ENCODE data around the gene EXOC6.

EXOC6 gene

GRCh38 chr10:93030409-93030808, 182.1 kb downstream of the EXOC6 start:
- DNase-seq, result no peak

GRCh38 chr10:93032105-93032808, 183.9 kb downstream of the EXOC6 start:
- DNase-seq, result no peak

GRCh38 chr10:93032809-93033137, 184.5 kb downstream of the EXOC6 start:
- no peak for DNase-seq

DNA sequence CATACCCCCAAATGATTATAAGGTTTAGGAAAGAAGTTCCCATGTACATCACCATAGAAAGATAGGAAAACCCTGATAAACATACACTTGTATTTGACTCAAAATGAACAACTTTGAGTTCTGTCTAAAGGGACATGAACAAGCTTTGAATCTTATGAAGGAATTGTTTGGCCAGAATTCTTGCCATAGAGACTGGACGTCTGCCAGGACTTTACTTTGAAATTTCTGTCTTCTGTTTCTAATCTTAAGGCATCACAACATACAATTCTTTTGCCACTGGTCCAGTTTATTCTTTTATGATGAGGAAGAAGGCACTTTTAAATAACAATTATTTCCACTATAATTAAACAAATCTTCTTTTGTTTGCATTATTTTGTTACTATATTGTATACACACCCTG, 186.1 kb downstream of the EXOC6 start:
- no peak for DNase-seq

- DNase-seq, result no peak
These were observed 190.8 kb downstream of the EXOC6 start for GRCh38 chr10:93039110-93039509.

- peak; percentile 87 for DNase-seq
These were observed 191.4 kb downstream of the EXOC6 start for GRCh38 chr10:93039721-93040120.

- DNase-seq, result no peak
These were observed 206.2 kb downstream of the EXOC6 start for GRCh38 chr10:93054486-93054885.

DNA sequence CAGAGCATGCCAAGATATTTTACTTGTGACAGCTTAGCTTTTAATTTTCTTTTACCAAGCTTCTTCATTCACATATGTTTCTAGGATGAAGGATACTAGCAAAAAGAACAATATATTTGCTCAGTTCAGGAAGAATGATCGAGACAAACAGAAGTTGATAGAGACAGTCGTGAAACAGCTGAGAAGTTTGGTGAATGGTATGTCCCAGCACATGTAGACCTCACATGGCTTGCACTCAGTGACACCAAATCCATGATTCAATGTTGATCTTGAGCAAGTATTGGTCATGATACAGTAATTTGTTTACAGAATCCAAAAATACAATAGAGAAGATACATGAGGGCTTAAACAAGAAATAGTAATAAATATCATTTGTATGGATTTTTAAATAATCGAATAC, 209.8 kb downstream of the EXOC6 start:
- no peak for DNase-seq

DNA sequence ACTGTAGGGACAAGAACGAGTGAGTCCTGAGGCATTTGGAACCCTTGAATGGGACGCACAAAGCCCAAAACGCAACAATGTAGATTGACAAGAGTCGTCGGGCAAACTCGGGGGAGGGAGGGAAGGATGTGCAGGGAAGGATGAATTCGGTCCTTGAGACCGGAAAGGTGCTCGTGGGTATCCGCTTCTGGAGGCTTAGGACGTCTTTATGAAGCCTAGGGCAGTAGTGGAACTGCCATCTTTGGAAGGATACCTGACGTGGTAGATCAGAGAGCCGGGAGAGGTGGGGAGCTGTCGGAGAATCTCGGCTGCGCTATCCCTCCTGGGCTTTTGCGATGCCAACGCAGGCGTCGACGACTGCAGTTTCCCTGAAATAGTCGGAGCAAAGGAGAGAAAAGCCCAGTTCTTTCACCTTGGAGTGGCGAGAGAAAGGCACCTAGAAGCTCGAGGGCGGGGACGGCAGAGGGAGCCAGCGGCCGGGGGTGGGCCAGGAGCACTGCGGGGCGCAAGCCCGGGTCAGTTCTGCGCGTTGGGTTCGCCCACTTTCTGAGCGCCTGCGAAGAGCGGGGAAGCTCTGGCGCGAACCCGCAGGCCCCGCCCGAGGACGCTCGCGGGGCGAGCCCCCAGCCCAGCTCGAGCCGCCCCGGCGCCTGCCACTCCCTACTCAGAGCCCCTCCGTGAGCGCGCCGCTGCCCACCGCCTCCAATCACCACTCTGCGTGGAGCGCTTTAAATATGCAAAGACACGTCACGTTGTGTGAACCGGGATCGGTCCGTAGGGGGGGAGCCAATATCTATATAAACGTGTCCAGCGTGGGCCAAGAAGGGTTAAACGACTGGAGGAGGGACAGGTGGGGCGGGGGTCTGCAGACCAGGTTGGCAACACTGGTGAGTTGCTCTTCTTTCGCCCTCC, 211.9 kb downstream of the EXOC6 start, which contains the start of gene CYP26C1:
CYP26C1 (plus strand) TSS at position 824 of the 912 bp plus-strand sequence. CDS start 466 bp downstream, outside the sequence.
- no peak for DNase-seq

DNA sequence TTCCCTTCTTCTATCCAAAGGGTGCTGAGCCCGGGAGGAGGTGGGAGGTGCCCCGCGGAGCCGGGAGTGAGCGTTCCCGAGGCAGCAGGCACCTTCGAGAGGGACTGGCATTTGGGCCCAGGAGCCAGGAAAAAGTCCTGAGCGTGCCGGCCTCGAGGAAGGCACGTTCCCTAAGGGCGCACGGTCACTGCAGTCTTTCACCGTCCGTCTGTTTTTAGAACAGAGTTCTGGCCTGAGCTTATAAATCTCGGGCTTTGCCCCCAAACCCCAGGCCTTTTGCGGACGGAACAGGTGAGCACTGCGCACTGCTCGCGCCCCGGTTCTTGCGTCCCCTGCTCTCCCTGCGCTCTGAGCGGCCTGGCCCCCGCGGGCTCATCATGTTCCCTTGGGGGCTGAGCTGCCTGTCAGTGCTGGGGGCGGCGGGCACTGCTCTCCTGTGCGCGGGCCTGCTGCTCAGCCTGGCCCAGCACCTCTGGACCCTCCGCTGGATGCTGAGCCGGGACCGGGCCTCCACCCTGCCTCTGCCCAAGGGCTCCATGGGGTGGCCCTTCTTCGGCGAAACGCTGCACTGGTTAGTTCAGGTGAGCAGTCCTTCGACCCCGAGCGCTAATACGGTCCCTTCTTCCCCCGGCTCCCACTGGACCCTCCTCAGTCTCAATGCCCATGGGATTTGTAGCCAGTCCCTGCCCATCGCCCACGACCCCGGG, 212.7 kb downstream of the EXOC6 start:
- no peak for DNase-seq

DNA sequence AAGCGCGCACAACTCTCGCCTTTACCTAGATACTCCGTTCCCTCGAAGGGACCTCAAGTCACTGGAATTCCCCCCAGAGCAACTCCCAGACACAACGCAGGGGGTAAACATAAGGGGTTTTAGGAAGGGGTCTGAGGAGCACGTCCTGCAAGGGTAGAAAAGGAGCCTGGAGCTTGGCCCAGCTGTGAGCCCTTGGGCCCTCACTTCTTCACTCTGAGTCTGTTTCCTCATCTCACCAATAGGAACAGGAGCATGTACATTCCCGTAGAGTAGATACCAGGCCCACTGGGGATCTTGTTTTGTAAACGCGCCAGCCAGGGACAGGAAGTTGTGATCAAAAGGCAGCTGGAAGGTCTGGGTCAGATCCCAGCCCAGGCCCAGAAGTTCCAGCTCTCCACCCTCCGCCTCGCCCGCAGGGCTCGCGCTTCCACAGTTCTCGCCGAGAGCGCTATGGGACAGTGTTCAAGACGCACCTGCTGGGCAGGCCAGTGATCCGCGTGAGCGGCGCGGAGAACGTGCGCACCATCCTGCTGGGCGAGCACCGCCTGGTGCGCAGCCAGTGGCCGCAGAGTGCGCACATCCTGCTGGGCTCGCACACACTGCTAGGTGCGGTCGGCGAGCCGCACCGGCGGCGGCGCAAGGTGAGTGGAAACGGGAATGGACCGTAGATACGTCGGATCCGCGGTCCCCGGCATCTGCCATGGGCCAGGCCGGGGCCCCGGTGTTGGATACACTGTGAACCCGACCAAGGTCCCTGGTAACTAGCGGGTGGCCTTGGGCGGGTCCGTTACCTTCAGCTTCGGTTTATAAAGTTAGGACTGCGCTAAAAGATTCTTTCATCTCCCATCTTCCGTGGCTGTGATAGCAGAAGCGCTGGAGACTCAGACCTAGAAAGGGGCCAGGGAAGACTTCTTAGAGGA, 213.5 kb downstream of the EXOC6 start:
- DNase-seq, result no peak

- no peak for DNase-seq
These were observed 214.3 kb downstream of the EXOC6 start for GRCh38 chr10:93062514-93063143.

- DNase-seq, result no peak
These were observed 215.0 kb downstream of the EXOC6 start for GRCh38 chr10:93063144-93063976.

- no peak for DNase-seq
These were observed 215.8 kb downstream of the EXOC6 start for GRCh38 chr10:93063977-93064660.

- no peak for DNase-seq
These were observed 216.7 kb downstream of the EXOC6 start for GRCh38 chr10:93064874-93065660.

DNA sequence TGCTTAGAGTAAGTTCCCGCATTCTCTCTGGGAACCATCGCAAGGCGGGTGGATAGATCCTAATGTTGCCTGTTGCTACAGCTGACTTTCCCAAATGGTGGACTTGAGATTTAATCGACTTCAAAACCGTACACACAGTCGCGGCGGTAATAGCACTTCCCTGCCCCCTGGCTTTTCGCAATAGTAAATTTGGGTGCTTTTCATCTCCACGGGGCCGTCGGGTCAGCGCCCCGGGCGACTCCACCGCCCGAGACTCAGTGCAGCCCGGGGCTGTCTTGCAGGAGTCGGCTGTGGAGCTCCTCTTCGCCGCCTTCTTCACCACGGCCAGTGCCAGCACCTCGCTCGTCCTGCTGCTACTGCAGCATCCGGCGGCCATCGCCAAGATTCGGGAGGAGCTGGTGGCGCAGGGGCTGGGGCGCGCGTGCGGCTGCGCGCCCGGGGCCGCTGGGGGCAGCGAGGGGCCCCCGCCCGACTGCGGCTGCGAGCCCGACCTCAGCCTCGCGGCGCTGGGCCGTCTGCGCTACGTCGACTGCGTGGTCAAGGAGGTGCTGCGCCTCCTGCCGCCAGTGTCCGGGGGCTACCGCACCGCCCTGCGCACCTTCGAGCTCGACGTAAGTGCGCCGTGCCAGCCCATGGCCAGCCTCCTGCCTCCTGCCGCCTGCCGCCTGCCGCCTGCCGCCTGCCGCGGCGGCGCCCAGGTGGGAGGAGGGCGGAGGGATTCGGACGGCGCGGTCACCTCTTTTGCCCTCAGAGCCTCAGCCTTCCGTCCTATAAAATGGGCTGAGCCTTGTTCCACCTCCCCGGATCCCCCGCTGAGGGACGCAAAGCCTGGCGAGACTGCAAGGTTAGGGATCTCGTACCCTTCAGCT, 217.6 kb downstream of the EXOC6 start:
- no peak for DNase-seq

DNA sequence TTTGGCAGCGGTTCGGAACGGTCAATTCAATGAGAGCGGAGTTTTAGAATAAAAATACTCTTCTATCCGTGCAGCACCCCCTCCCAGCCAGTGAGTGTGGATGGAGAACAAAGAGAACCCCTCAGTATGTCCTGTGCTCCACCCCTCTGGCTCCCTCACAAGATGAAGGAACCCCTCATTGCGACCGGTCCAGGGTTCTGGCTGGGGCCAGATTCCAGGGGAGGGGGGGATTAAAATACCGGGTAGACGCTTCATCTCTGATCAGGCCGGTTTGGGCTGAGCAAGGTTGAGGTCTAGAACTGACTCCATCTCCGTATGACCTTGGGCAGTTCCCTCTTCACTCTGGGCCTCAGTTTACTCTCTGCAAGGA, 218.2 kb downstream of the EXOC6 start:
- DNase-seq, result no peak

Data from OCI-M1 (cell line).